ENCODE measurements around the gene RND1. TPM values are rescaled to one million over a fixed set of nuclear protein-coding genes. Genes with fewer than 3 reads are reported as not detected.

The RND1 gene
- polyA plus RNA-seq, 1 of the 3 experiments (the other 2 are of a cell fraction): 0.39 TPM

GRCh38 chr12:48882315-48882687 lies 16.6 kb upstream of the RND1 start:
- TF ChIP-seq FOSL2 (IDR thresholded peaks at IDR 0.05; ENCODE audit: borderline replicate concordance, low read depth) (no peak), GATA2 (CRISPR knock-in tag; IDR thresholded peaks at IDR 0.05) (no peak), TCF12 (IDR thresholded peaks at IDR 0.05) (no peak), FOXJ3 (CRISPR knock-in tag; IDR thresholded peaks at IDR 0.05) (no peak), ELF1 (IDR thresholded peaks at IDR 0.05) (no peak), ZBTB33 (IDR thresholded peaks at IDR 0.05; ENCODE audit: borderline replicate concordance, low read depth) (no peak), GABPA (IDR thresholded peaks at IDR 0.05; ENCODE audit: low read depth) (no peak), RFX5 (IDR thresholded peaks at IDR 0.05; ENCODE audit: low read length) (no peak), EP300 (IDR thresholded peaks at IDR 0.05; ENCODE audit: borderline replicate concordance in 1 of 2, low read depth in 1 of 2, low read length in 1 of 2) (no peak), RAD21 (IDR thresholded peaks at IDR 0.05; ENCODE audit: low read length) (no peak)
- ChIA-PET CTCF (interaction anchor here (15.3 to 34.8 kb wide), 2 partner anchors 3 to 16 kb away, joined by 667 read pairs; partner anchors contain the start of genes DDX23 and RND1), POLR2A (interaction anchor here (1.4 kb wide), 1 partner anchor 30 kb away, joined by 3 read pairs; the partner anchor contains the start of gene DDX23)
- Histone ChIP-seq H3K4me2 (no peak overlapping the region), H3K4me1 (ENCODE audit: control insufficient read depth in 1 of 2, insufficient read depth in 2 of 2, low read depth in 1 of 2, low read length in 1 of 2) (peaks cover 5 to 12% of the 10 kb centered on the region in 2 experiments; a peak in 1 of 4 replicates), H3K4me3 (ENCODE audit: low read depth in 2 of 2, low read length in 1 of 2) (no peak overlapping the region), H3F3A (replicated peaks; ENCODE audit: insufficient read depth) (no peaks in the 10 kb centered on the region), H4K20me1 (ENCODE audit: insufficient read depth) (no peaks in the 10 kb centered on the region), H3K9me3 (no peaks in the 10 kb centered on the region), H2AFZ (ENCODE audit: low read depth) (no peak overlapping the region; the same call in 1 of the 2 replicates), H3K36me3 (replicated peaks in 1 of 2; ENCODE audit: control insufficient read depth in 1 of 2, insufficient read depth in 2 of 2, low read length in 1 of 2) (no peaks in the 10 kb centered on the region), H3K9ac (no peak overlapping the region), H3K79me2 (ENCODE audit: insufficient read depth) (no peaks in the 10 kb centered on the region), H3K27ac (ENCODE audit: low read depth in 2 of 2, low read length in 1 of 2) (no peak overlapping the region), H3K27me3 (ENCODE audit: insufficient read depth) (peaks cover 4% of the 10 kb centered on the region; the same call in 1 of the 2 replicates), H3K9me2 (no peaks in the 10 kb centered on the region)
- DNase-seq: no peak
- 32% methylated on average over 10 of the region's 10 CpGs for WGBS (ENCODE audit: low lambda C conversion rate)

- H3K27me3 ChIP-seq (ENCODE audit: insufficient read depth): peaks cover 4% of the 10 kb centered on the region; the same call in 1 of the 2 replicates
- no peaks in the 10 kb centered on the region for H4K20me1 ChIP-seq (ENCODE audit: insufficient read depth)
- DNase-seq: no peak
- H3K4me2 ChIP-seq: no peak overlapping the region
- no peak overlapping the region for H3K27ac ChIP-seq (ENCODE audit: low read depth in 2 of 2, low read length in 1 of 2)
- H3K36me3 ChIP-seq (replicated peaks in 1 of 2; ENCODE audit: control insufficient read depth in 1 of 2, insufficient read depth in 2 of 2, low read length in 1 of 2): no peaks in the 10 kb centered on the region
- no peak for TF ChIP-seq RXRA (IDR thresholded peaks at IDR 0.05; ENCODE audit: borderline replicate concordance, low read depth)
- TF ChIP-seq MEF2A (IDR thresholded peaks at IDR 0.05; ENCODE audit: borderline replicate concordance, low read depth): no peak
- no peak for TF ChIP-seq CHD2 (IDR thresholded peaks at IDR 0.05; ENCODE audit: low read length, partially characterized antibody)
- TF ChIP-seq SIN3A (IDR thresholded peaks at IDR 0.05; ENCODE audit: borderline replicate concordance, low read depth, low read length): no peak
- no peak for TF ChIP-seq FOSL2 (IDR thresholded peaks at IDR 0.05; ENCODE audit: borderline replicate concordance, low read depth)
- TF ChIP-seq YY1 (IDR thresholded peaks at IDR 0.05; ENCODE audit: low read depth): no peak
- no peak for TF ChIP-seq GABPA (IDR thresholded peaks at IDR 0.05; ENCODE audit: low read depth)
- no peak for TF ChIP-seq USF1 (IDR thresholded peaks at IDR 0.05; ENCODE audit: borderline replicate concordance, low read depth)
- no peaks in the 10 kb centered on the region for H3K79me2 ChIP-seq (ENCODE audit: insufficient read depth)
- H3K9ac ChIP-seq: no peak overlapping the region
- H2AFZ ChIP-seq (ENCODE audit: low read depth): no peak overlapping the region; the same call in 1 of the 2 replicates
- H3F3A ChIP-seq (replicated peaks; ENCODE audit: insufficient read depth): no peaks in the 10 kb centered on the region
- no peaks in the 10 kb centered on the region for H3K9me3 ChIP-seq
- ChIA-PET POLR2A (interaction anchor here (0.7 to 1.4 kb wide), 3 partner anchors 16 to 65 kb away, joined by 3 to 5 read pairs (median 3); partner anchors contain the start of genes DDX23 and RND1), CTCF (interaction anchor here (15.3 to 34.8 kb wide), 2 partner anchors 4 to 15 kb away, joined by 667 read pairs; partner anchors contain the start of genes DDX23 and RND1)
- peaks cover 5 to 12% of the 10 kb centered on the region in 2 experiments; a peak in 1 of 4 replicates for H3K4me1 ChIP-seq (ENCODE audit: control insufficient read depth in 1 of 2, insufficient read depth in 2 of 2, low read depth in 1 of 2, low read length in 1 of 2)
- no peak overlapping the region for H3K4me3 ChIP-seq (ENCODE audit: low read depth in 2 of 2, low read length in 1 of 2)
- no peaks in the 10 kb centered on the region for H3K9me2 ChIP-seq
- WGBS (ENCODE audit: low lambda C conversion rate): 70% methylated on average over 9 of the region's 9 CpGs
These were observed 16.1 kb upstream of the RND1 start for GRCh38 chr12:48881686-48882314.

All from SK-N-SH (cell line).